Keratinocyte (primary cell): ENCODE results near the gene FGF22. TPM values are rescaled to one million over a fixed set of nuclear protein-coding genes. Genes with fewer than 3 reads are reported as not detected.

ENCODE experiments used
- DNase-seq: peaks from one replicate; pipeline ENCODE4 v3.0.0-alpha.2; 2011; ENCODE audit warnings: low read depth, missing footprints, low spot score
- FAIRE-seq: peaks from 2 replicates; lab custom pipeline; 2011; peaks lifted over from hg19 to GRCh38; lab: Jason Lieb, UNC
- H2AFZ ChIP-seq: 2 replicates; pipeline ENCODE4 v1.6.0; 2012; ENCODE audit warnings: low read length, control low read depth, inconsistent platforms; ENCODE audit not compliant: control insufficient read depth
- H3K27ac ChIP-seq: 2 replicates; pipeline ENCODE4 v1.5.1; 2011; ENCODE audit warnings: low read length; ENCODE audit not compliant: control insufficient read depth, insufficient read depth
- H3K27me3 ChIP-seq: 3 replicates; pipeline ENCODE4 v1.6.0; 2011; ENCODE audit warnings: low read length; ENCODE audit not compliant: control insufficient read depth, insufficient read depth; ENCODE audit errors: extremely low read depth
- H3K36me3 ChIP-seq, 2 experiments: 2 replicates in 1 of 2; 3 replicates in 1 of 2; pipeline ENCODE4 v1.5.1; 2011; ENCODE audit warnings: low read length in 2 of 2, mild to moderate bottlenecking in 1 of 2; ENCODE audit not compliant: control insufficient read depth in 2 of 2, insufficient read depth in 2 of 2; ENCODE audit errors: extremely low read depth in 1 of 2
- H3K4me1 ChIP-seq: 3 replicates; pipeline ENCODE4 v1.5.1; 2011; ENCODE audit warnings: low read length; ENCODE audit not compliant: control insufficient read depth, insufficient read depth; ENCODE audit errors: extremely low read depth
- H3K4me2 ChIP-seq: 3 replicates; pipeline ENCODE4 v1.6.0; 2011; ENCODE audit warnings: low read depth, low read length; ENCODE audit not compliant: control insufficient read depth, insufficient read depth; ENCODE audit errors: extremely low read depth
- H3K4me3 ChIP-seq, 3 experiments: fragments of 200-600 bp in 1 of 3; sonication (generic) in 1 of 3; 2 replicates in 2 of 3; 3 replicates in 1 of 3; pipeline ENCODE4 v1.5.1; 2011 to 2016; ENCODE audit warnings: low read length in 3 of 3, mild to moderate bottlenecking in 3 of 3, control low read depth in 2 of 3, inconsistent platforms in 1 of 3, low read depth in 1 of 3, mixed read lengths in 1 of 3, mixed run types in 1 of 3, moderate library complexity in 1 of 3; ENCODE audit not compliant: control insufficient read depth in 2 of 3, insufficient read depth in 2 of 3; ENCODE audit errors: extremely low read depth in 1 of 3
- H3K79me2 ChIP-seq: 2 replicates; pipeline ENCODE4 v1.6.0; 2012; ENCODE audit warnings: low read length; ENCODE audit not compliant: control insufficient read depth, insufficient read depth
- H3K9ac ChIP-seq: 3 replicates; pipeline ENCODE4 v1.6.0; 2011; ENCODE audit warnings: low read length; ENCODE audit not compliant: control insufficient read depth, insufficient read depth; ENCODE audit errors: extremely low read depth
- H3K9me1 ChIP-seq: 3 replicates; pipeline ENCODE4 v1.6.0; 2011; ENCODE audit warnings: low read length; ENCODE audit not compliant: control insufficient read depth, insufficient read depth; ENCODE audit errors: extremely low read depth
- H3K9me3 ChIP-seq: 2 replicates; pipeline ENCODE4 v1.5.1; 2012; ENCODE audit warnings: low read depth, low read length; ENCODE audit not compliant: control insufficient read depth
- H4K20me1 ChIP-seq: 3 replicates; pipeline ENCODE4 v1.6.0; 2011; ENCODE audit warnings: low read length; ENCODE audit not compliant: control insufficient read depth, insufficient read depth; ENCODE audit errors: extremely low read depth
- EZH2 ChIP-seq: IDR thresholded peaks from one replicate; pipeline ENCODE4 v1.6.1; 2012; ENCODE audit warnings: inconsistent platforms, mild to moderate bottlenecking, low read length, moderate library complexity
- dilution Hi-C: fragments of 300-500 bp; cut with MboI; formaldehyde crosslinking; loops from one replicate; pipeline ENCODE4 v1.7.0; 2020; ENCODE audit warnings: low sequenced_read_pairs; ENCODE audit not compliant: extremely low pct_ligation_motif_present
- polyA plus RNA-seq, 5 experiments: library from polyadenylated mRNA; depleted of rRNA in 3 of 5; stranded (reverse) in 3 of 5; stranded (forward) in 1 of 5; unstranded in 1 of 5; fragments of >200 nt; gene quantifications; 1 replicate in 1 of 5; 2 replicates in 3 of 5; 3 replicates in 1 of 5; pipeline versions ENCODE4 v1.2.1 to v1.2.3, GENCODE V29; 2011 to 2012; ENCODE audit warnings: missing spikeins in 2 of 5, low read depth in 1 of 5, low replicate concordance in 1 of 5
- TF ChIP-seq, protein P1 (sequence below), 3 experiments: IDR thresholded peaks in 1 of 3; conservative IDR thresholded peaks in 1 of 3; optimal IDR thresholded peaks in 1 of 3; 2 replicates in 2 of 3; 3 replicates in 1 of 3; pipeline versions ENCODE3 to v1.5.1; 2011; ENCODE audit warnings: low read length in 3 of 3, mild to moderate bottlenecking in 3 of 3, moderate library complexity in 2 of 3, control low read depth in 1 of 3, inconsistent platforms in 1 of 3; ENCODE audit not compliant: insufficient read depth in 2 of 3; ENCODE audit errors: extremely low read depth in 1 of 3

FGF22 gene
- polyA plus RNA-seq, 1 donor (not counting 4 experiments of a cell fraction or from before 2014, with no cell fraction given): not detected

GRCh38 chr19:656751-657559, 17.3 kb downstream of the FGF22 start:
- H3K9me1 ChIP-seq: peaks cover 6% of the 10 kb centered on the region
- FAIRE-seq (no peak), DNase-seq (no peak)
- no peak overlapping the region for H3K27ac ChIP-seq
- H3K9me3 ChIP-seq: no peaks in the 10 kb centered on the region
- peaks cover 98% of the 10 kb centered on the region for H3K79me2 ChIP-seq
- no peak overlapping the region for H3K4me2 ChIP-seq
- peaks cover 23 to 38% of the 10 kb centered on the region in 2 experiments for H3K36me3 ChIP-seq
- peaks cover 78% of the 10 kb centered on the region for H4K20me1 ChIP-seq
- no peak overlapping the region for H3K9ac ChIP-seq
- dilution Hi-C loops: no loop called here
- no peak overlapping the region for H3K4me3 ChIP-seq
- no peak for TF ChIP-seq EZH2
- TF ChIP-seq, protein P1, sequence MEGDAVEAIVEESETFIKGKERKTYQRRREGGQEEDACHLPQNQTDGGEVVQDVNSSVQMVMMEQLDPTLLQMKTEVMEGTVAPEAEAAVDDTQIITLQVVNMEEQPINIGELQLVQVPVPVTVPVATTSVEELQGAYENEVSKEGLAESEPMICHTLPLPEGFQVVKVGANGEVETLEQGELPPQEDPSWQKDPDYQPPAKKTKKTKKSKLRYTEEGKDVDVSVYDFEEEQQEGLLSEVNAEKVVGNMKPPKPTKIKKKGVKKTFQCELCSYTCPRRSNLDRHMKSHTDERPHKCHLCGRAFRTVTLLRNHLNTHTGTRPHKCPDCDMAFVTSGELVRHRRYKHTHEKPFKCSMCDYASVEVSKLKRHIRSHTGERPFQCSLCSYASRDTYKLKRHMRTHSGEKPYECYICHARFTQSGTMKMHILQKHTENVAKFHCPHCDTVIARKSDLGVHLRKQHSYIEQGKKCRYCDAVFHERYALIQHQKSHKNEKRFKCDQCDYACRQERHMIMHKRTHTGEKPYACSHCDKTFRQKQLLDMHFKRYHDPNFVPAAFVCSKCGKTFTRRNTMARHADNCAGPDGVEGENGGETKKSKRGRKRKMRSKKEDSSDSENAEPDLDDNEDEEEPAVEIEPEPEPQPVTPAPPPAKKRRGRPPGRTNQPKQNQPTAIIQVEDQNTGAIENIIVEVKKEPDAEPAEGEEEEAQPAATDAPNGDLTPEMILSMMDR (optimal IDR thresholded peaks at IDR 0.05 in 1 of 3, IDR thresholded peaks at IDR 0.05 in 1 of 3, conservative IDR thresholded peaks at IDR 0.05 in 1 of 3; ENCODE audit: extremely low read depth in 1 of 3, insufficient read depth in 2 of 3, low read length in 3 of 3): peak in 1 of 3 experiments; percentile 6
- no peak overlapping the region for H2AFZ ChIP-seq
- H3K27me3 ChIP-seq: no peaks in the 10 kb centered on the region
- peaks cover 36% of the 10 kb centered on the region for H3K4me1 ChIP-seq

GRCh38 chr19:657611-658010, 17.9 kb downstream of the FGF22 start:
- dilution Hi-C loops: no loop called here
- TF ChIP-seq, protein P1 (optimal IDR thresholded peaks at IDR 0.05 in 1 of 3, IDR thresholded peaks at IDR 0.05 in 1 of 3, conservative IDR thresholded peaks at IDR 0.05 in 1 of 3; ENCODE audit: extremely low read depth in 1 of 3, insufficient read depth in 2 of 3, low read length in 3 of 3): no peak
- TF ChIP-seq EZH2: no peak
- FAIRE-seq (no peak), DNase-seq (no peak)
- peaks cover 6% of the 10 kb centered on the region for H3K9me1 ChIP-seq
- no peaks in the 10 kb centered on the region for H3K27me3 ChIP-seq
- peaks cover 98% of the 10 kb centered on the region for H3K79me2 ChIP-seq
- H3K9me3 ChIP-seq: no peaks in the 10 kb centered on the region
- H2AFZ ChIP-seq: no peak overlapping the region
- no peak overlapping the region for H3K9ac ChIP-seq
- H3K4me1 ChIP-seq: peaks cover 36% of the 10 kb centered on the region
- H3K4me2 ChIP-seq: no peak overlapping the region
- H4K20me1 ChIP-seq: peaks cover 74% of the 10 kb centered on the region
- no peak overlapping the region for H3K4me3 ChIP-seq
- H3K27ac ChIP-seq: no peak overlapping the region
- peaks cover 20 to 32% of the 10 kb centered on the region in 2 experiments for H3K36me3 ChIP-seq
